Panc1 (cell line): ENCODE measurements around the gene MOB4. TPM values are rescaled to one million over a fixed set of nuclear protein-coding genes. Genes with fewer than 3 reads are reported as not detected.

Experiments used
- ATAC-seq: fragments of 200-7000 bp; cut with Tn5 transposase; 2 replicates; pipeline ENCODE4 v1.9.1; 2020; ENCODE audit warnings: mild to moderate bottlenecking, moderate library complexity
- BruUV-seq: library from RNA; stranded (reverse); fragments of 400-500 nt; replicated peaks from 2 replicates; lab custom pipeline; 2021; lab: Mats Ljungman, UMichigan
- CTCF ChIA-PET: fragments of 300-600 bp; sonication (Branson Sonifier 250); formaldehyde crosslinking; loops from one replicate; lab custom pipeline; 2022; ENCODE audit warnings: antibody characterized with exemption; lab: Charles Lee
- POLR2A ChIA-PET: fragments of 300-600 bp; sonication (Branson Sonifier 250); formaldehyde crosslinking; loops from one replicate; lab custom pipeline; 2022; ENCODE audit warnings: antibody characterized with exemption; lab: Charles Lee
- DNase-seq: peaks from one replicate; pipeline ENCODE4 v3.0.0-alpha.2; 2010; ENCODE audit warnings: low read depth, low spot score
- H3K27ac ChIP-seq: 2 replicates; pipeline ENCODE4 v1.5.1; 2011; ENCODE audit warnings: mild to moderate bottlenecking, low read length, inconsistent platforms
- H3K27me3 ChIP-seq: fragments of 200-500 bp; sonication (Bioruptor generic); 2 replicates; pipeline ENCODE4 v1.6.0; 2014; ENCODE audit warnings: low read length, inconsistent platforms; ENCODE audit not compliant: control insufficient read depth, insufficient read depth
- H3K36me3 ChIP-seq: fragments of 200-500 bp; sonication (Bioruptor generic); 2 replicates; pipeline ENCODE4 v1.5.1; 2014; ENCODE audit warnings: inconsistent platforms, mild to moderate bottlenecking, low read length, moderate library complexity; ENCODE audit not compliant: control insufficient read depth, insufficient read depth
- H3K4me1 ChIP-seq: 2 replicates; pipeline ENCODE4 v1.5.1; 2011; ENCODE audit warnings: inconsistent platforms, mild to moderate bottlenecking, low read length, moderate library complexity; ENCODE audit not compliant: control insufficient read depth, insufficient read depth
- H3K4me3 ChIP-seq, 2 experiments: 2 replicates each; pipeline ENCODE4 v1.5.1; 2011 to 2012; ENCODE audit warnings: low read depth in 2 of 2, low read length in 2 of 2, mild to moderate bottlenecking in 2 of 2, inconsistent platforms in 1 of 2, moderate library complexity in 1 of 2
- H3K9me3 ChIP-seq: fragments of 200-500 bp; sonication (Bioruptor generic); 2 replicates; pipeline ENCODE4 v1.5.1; 2014; ENCODE audit warnings: low read depth, mild to moderate bottlenecking, inconsistent platforms, low read length, moderate library complexity; ENCODE audit not compliant: control insufficient read depth, insufficient read depth
- POLR2AphosphoS5 ChIP-seq: IDR thresholded peaks from 2 replicates; pipeline ENCODE4 v1.6.1; 2012; ENCODE audit warnings: mild to moderate bottlenecking, low read depth, low read length, moderate library complexity
- SIN3A ChIP-seq: IDR thresholded peaks from 2 replicates; pipeline ENCODE4 v1.6.1; 2012; ENCODE audit warnings: low read depth, mild to moderate bottlenecking, low read length, moderate library complexity, borderline replicate concordance; ENCODE audit not compliant: insufficient read depth
- TCF7L2 ChIP-seq: IDR thresholded peaks from 2 replicates; pipeline ENCODE4 v1.6.1; 2011; ENCODE audit warnings: mild to moderate bottlenecking, low read depth, low read length, inconsistent platforms
- in situ Hi-C: cut with HindIII; loops from 2 replicates; pipeline ENCODE4 v1.10.0; 2016; ENCODE audit warnings: low sequenced_read_pairs, low pct_unique_long_range_greater_than_20kb
- intact Hi-C: fragments of 100-400 bp; cut with micrococcal nuclease; formaldehyde crosslinking; loops from one replicate; pipeline ENCODE4 v1.10.0; 2022; ENCODE audit not compliant: unreplicated experiment
- total RNA-seq: library from RNA; stranded (reverse); gene quantifications from one replicate; pipeline ENCODE4 v1.2.1, GENCODE V29; 2021; ENCODE audit not compliant: unreplicated experiment
- TF ChIP-seq, protein P1 (sequence below): fragments of 450-650 bp; IDR thresholded peaks from 2 replicates; pipeline ENCODE4 v1.5.1; 2017; ENCODE audit warnings: mild to moderate bottlenecking
- TF ChIP-seq, protein P2 (sequence below), 2 experiments: IDR thresholded peaks; 2 replicates each; pipeline ENCODE4 v1.6.1; 2011 to 2012; ENCODE audit warnings: low read depth in 2 of 2, control low read depth in 1 of 2, low read length in 1 of 2, mild to moderate bottlenecking in 1 of 2, moderate library complexity in 1 of 2; ENCODE audit not compliant: insufficient read depth in 1 of 2

MOB4 gene
- total RNA-seq, 1 experiment from 2014 or later = 25.6 TPM

DNA sequence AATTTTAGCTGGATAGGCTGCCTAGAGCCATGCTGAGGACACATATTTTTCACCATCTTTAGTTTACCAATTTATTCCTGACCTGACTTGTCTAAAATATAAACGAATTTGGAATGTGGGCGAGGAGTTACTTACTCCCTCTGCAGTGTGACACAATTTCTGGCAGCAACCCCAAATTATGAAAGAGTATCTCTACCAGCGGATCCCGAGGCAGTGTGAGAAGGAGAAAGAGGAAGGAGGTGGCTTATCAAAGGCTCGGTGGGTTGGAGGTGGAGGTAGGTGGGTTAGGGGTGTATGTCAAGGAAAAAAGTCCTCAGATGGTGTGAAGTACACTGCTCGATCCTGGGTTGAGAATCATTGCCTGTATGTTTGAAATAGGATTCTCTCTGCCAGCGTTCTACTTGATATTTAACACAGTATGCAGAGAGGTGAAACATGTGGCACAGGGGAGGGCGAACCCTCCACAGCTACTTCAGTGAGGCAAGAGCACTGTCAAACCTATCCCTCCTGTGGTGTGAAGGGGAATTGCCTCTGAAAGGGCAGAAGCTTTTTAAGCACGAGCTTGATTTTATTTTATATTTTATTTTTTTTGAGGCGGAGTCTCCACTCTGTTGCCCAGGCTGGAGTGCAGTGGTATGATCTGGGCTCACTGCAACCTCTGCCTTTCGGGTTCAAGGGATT is 83.6 kb downstream of the MOB4 start:
- POLR2A ChIA-PET = no interaction called here
- ATAC-seq = peak; percentile 86
- BruUV-seq = no TSS peak
- H3K4me3 ChIP-seq = no peak overlapping the region
- DNase-seq = no peak
- no peaks in the 10 kb centered on the region for H3K9me3 ChIP-seq
- in situ Hi-C loops (no loop called here), intact Hi-C loops (loop anchor here (10.0 kb wide), 1 partner anchor 175 kb away; no protein-coding TSS in a partner anchor)
- CTCF ChIA-PET = no interaction called here
- H3K4me1 ChIP-seq = no peaks in the 10 kb centered on the region
- H3K36me3 ChIP-seq = no peaks in the 10 kb centered on the region
- H3K27me3 ChIP-seq = peaks cover 4% of the 10 kb centered on the region; the same call in 1 of the 2 replicates
- H3K27ac ChIP-seq = no peak overlapping the region
- TF ChIP-seq, protein P1, sequence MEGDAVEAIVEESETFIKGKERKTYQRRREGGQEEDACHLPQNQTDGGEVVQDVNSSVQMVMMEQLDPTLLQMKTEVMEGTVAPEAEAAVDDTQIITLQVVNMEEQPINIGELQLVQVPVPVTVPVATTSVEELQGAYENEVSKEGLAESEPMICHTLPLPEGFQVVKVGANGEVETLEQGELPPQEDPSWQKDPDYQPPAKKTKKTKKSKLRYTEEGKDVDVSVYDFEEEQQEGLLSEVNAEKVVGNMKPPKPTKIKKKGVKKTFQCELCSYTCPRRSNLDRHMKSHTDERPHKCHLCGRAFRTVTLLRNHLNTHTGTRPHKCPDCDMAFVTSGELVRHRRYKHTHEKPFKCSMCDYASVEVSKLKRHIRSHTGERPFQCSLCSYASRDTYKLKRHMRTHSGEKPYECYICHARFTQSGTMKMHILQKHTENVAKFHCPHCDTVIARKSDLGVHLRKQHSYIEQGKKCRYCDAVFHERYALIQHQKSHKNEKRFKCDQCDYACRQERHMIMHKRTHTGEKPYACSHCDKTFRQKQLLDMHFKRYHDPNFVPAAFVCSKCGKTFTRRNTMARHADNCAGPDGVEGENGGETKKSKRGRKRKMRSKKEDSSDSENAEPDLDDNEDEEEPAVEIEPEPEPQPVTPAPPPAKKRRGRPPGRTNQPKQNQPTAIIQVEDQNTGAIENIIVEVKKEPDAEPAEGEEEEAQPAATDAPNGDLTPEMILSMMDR = peak; percentile 56
- TF ChIP-seq SIN3A (no peak), POLR2AphosphoS5 (no peak)

DNA sequence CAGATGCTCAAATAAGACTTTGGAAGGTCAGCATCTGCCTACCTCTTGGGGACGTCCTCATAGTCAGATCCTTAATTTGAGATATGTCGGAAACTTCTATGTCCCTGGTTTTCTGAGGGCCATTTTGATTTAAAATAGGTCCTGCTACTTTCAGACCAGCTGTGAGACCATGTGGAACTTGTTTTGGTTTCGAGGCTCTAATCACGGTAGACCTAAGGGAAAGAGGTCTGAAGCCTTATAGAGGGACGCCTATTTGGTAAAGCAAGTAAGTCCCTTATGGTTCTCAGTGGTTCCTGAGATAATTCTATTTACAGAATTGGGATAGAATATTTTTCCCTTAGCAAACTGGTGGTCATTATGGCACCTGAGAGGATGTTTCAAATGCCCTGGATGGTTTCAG is 84.4 kb downstream of the MOB4 start:
- no peak for TF ChIP-seq POLR2AphosphoS5
- TF ChIP-seq, protein P1 = no peak
- TF ChIP-seq, protein P2, sequence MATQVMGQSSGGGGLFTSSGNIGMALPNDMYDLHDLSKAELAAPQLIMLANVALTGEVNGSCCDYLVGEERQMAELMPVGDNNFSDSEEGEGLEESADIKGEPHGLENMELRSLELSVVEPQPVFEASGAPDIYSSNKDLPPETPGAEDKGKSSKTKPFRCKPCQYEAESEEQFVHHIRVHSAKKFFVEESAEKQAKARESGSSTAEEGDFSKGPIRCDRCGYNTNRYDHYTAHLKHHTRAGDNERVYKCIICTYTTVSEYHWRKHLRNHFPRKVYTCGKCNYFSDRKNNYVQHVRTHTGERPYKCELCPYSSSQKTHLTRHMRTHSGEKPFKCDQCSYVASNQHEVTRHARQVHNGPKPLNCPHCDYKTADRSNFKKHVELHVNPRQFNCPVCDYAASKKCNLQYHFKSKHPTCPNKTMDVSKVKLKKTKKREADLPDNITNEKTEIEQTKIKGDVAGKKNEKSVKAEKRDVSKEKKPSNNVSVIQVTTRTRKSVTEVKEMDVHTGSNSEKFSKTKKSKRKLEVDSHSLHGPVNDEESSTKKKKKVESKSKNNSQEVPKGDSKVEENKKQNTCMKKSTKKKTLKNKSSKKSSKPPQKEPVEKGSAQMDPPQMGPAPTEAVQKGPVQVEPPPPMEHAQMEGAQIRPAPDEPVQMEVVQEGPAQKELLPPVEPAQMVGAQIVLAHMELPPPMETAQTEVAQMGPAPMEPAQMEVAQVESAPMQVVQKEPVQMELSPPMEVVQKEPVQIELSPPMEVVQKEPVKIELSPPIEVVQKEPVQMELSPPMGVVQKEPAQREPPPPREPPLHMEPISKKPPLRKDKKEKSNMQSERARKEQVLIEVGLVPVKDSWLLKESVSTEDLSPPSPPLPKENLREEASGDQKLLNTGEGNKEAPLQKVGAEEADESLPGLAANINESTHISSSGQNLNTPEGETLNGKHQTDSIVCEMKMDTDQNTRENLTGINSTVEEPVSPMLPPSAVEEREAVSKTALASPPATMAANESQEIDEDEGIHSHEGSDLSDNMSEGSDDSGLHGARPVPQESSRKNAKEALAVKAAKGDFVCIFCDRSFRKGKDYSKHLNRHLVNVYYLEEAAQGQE (IDR thresholded peaks at IDR 0.05; ENCODE audit: insufficient read depth in 1 of 2, low read depth in 2 of 2, low read length in 1 of 2) = no peak
- TF ChIP-seq TCF7L2 = no peak
- TF ChIP-seq SIN3A = no peak
- Histone ChIP-seq H3K27me3 (peaks cover 2% of the 10 kb centered on the region; the same call in 1 of the 2 replicates), H3K36me3 (no peaks in the 10 kb centered on the region), H3K9me3 (no peaks in the 10 kb centered on the region), H3K4me3 (no peak overlapping the region), H3K4me1 (no peaks in the 10 kb centered on the region), H3K27ac (no peak overlapping the region)
- in situ Hi-C loops (no loop called here), intact Hi-C loops (no loop called here)
- no TSS peak for BruUV-seq
- ChIA-PET POLR2A (no interaction called here), CTCF (no interaction called here)
- ATAC-seq (no peak), DNase-seq (no peak)
